MCF 10A (cell line): ENCODE results near the gene RAB19. TPM values are rescaled to one million over a fixed set of nuclear protein-coding genes. Genes with fewer than 3 reads are reported as not detected.

Experiments
- BruUV-seq: library from RNA; stranded (reverse); fragments of 400-500 nt; replicated peaks from 2 replicates; lab custom pipeline; 2021; lab: Mats Ljungman, UMichigan
- CTCF ChIA-PET: fragments of 300-600 bp; sonication (Branson Sonifier 250); formaldehyde crosslinking; extraction: SDS; loops from one replicate; lab custom pipeline; 2021; ENCODE audit warnings: antibody characterized with exemption, inconsistent platforms; lab: Yijun Ruan, JAX
- POLR2A ChIA-PET: fragments of 300-600, 350-650 bp; sonication (Branson Sonifier 250); formaldehyde crosslinking; extraction: SDS; loops from one replicate; lab custom pipeline; 2020; ENCODE audit warnings: antibody characterized with exemption, inconsistent platforms; lab: Yijun Ruan, JAX
- DNase-seq: peaks from one replicate; pipeline ENCODE4 v3.0.0-alpha.2; 2018; ENCODE audit not compliant: unreplicated experiment
- H3K27ac Mint-ChIP-seq: one replicate; pipeline ENCODE4 v1.8.0; 2022; ENCODE audit warnings: mild to moderate bottlenecking, low read depth, mixed read lengths; ENCODE audit not compliant: unreplicated experiment
- H3K27me3 Mint-ChIP-seq: one replicate; pipeline ENCODE4 v1.8.0; 2022; ENCODE audit warnings: mixed read lengths; ENCODE audit not compliant: insufficient read depth, unreplicated experiment
- H3K36me3 Mint-ChIP-seq: one replicate; pipeline ENCODE4 v1.8.0; 2022; ENCODE audit warnings: mild to moderate bottlenecking, moderate library complexity, mixed read lengths; ENCODE audit not compliant: insufficient read depth, unreplicated experiment
- H3K4me1 Mint-ChIP-seq: one replicate; pipeline ENCODE4 v1.8.0; 2022; ENCODE audit warnings: mixed read lengths; ENCODE audit not compliant: insufficient read depth, unreplicated experiment
- H3K4me3 Mint-ChIP-seq: one replicate; pipeline ENCODE4 v1.8.0; 2022; ENCODE audit warnings: mild to moderate bottlenecking, moderate library complexity, mixed read lengths; ENCODE audit not compliant: unreplicated experiment
- H3K9me3 Mint-ChIP-seq: one replicate; pipeline ENCODE4 v1.8.0; 2022; ENCODE audit warnings: mixed read lengths; ENCODE audit not compliant: unreplicated experiment
- intact Hi-C: fragments of 100-400 bp; cut with micrococcal nuclease; formaldehyde crosslinking; loops from 2 replicates; pipeline ENCODE4 v1.14.1; 2022
- total RNA-seq: library from RNA; stranded (reverse); gene quantifications from 2 replicates; pipeline ENCODE4 v1.2.3, GENCODE V29; 2022
- TF ChIP-seq, protein P1 (sequence below): fragments of 200-600 bp; IDR thresholded peaks from one replicate; pipeline ENCODE4 v1.8.0; 2022; ENCODE audit warnings: antibody characterized with exemption, mild to moderate bottlenecking; ENCODE audit not compliant: unreplicated experiment

Gene RAB19
- total RNA-seq, 1 experiment from 2014 or later, result not detected

DNA sequence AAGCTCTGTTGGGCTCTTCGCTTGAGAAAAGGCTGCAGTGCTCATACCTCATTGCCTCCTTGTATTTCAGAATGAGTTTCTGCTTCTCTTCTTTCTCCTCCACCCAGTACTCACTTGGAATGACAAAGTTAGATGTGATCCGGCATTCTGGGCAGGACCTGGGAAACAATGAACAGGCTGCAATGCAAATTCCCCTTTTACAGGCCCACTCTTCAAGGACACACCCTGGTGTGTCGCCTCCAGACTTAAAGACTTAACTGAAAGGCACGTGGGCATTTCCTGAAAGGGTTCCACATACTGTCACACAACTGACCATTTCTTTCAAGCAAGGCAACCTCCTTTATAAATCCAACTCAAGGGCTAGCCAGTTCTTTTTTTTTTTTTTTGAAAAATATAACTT lies 51.9 kb downstream of the RAB19 start:
- Mint-ChIP-seq H3K4me1 (no peaks in the 10 kb centered on the region), H3K27me3 (no peaks in the 10 kb centered on the region), H3K36me3 (peaks cover 73% of the 10 kb centered on the region), H3K27ac (no peak overlapping the region), H3K4me3 (no peak overlapping the region), H3K9me3 (no peaks in the 10 kb centered on the region)
- TF ChIP-seq, protein P1, sequence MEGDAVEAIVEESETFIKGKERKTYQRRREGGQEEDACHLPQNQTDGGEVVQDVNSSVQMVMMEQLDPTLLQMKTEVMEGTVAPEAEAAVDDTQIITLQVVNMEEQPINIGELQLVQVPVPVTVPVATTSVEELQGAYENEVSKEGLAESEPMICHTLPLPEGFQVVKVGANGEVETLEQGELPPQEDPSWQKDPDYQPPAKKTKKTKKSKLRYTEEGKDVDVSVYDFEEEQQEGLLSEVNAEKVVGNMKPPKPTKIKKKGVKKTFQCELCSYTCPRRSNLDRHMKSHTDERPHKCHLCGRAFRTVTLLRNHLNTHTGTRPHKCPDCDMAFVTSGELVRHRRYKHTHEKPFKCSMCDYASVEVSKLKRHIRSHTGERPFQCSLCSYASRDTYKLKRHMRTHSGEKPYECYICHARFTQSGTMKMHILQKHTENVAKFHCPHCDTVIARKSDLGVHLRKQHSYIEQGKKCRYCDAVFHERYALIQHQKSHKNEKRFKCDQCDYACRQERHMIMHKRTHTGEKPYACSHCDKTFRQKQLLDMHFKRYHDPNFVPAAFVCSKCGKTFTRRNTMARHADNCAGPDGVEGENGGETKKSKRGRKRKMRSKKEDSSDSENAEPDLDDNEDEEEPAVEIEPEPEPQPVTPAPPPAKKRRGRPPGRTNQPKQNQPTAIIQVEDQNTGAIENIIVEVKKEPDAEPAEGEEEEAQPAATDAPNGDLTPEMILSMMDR, result no peak
- intact Hi-C loops, result no loop called here
- no peak for DNase-seq
- ChIA-PET CTCF (interaction anchor here (1.1 kb wide), 1 partner anchor 22 kb away, joined by 3 read pairs; no protein-coding TSS in a partner anchor), POLR2A (interaction anchor here (1.1 kb wide), 1 partner anchor 58 kb away, joined by 4 read pairs; no protein-coding TSS in a partner anchor)
- BruUV-seq, result no TSS peak

DNA sequence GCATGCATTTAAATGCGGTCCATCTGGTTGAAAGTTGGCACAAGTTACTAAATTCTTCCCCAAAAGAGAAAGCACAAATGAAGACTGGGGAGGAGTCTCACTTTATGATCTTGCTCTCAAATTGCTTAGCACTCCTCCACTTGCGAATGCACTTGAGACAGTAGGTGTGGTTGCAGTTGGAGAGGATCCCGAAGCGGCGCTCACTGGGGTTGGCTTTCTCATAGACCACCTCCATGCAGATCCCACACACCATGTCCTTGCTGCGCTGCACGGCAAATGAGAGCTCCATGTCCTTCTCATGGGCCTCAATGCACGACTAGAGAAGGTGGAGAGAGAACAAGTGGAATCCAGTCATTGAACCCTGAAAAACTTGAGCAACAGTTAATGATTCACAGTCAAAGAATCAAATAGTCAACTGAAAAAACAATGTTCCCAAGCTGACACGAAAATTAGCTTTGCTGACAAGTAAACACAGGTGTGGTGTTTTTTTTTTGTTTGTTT lies 52.7 kb downstream of the RAB19 start:
- no peaks in the 10 kb centered on the region for H3K27me3 Mint-ChIP-seq
- DNase-seq, result no peak
- BruUV-seq, result no TSS peak
- intact Hi-C loops, result no loop called here
- H3K36me3 Mint-ChIP-seq, result peaks cover 82% of the 10 kb centered on the region
- H3K9me3 Mint-ChIP-seq, result no peaks in the 10 kb centered on the region
- no peak overlapping the region for H3K27ac Mint-ChIP-seq
- ChIA-PET POLR2A (interaction anchor here (1.1 kb wide), 1 partner anchor 59 kb away, joined by 4 read pairs; no protein-coding TSS in a partner anchor), CTCF (interaction anchor here (0.6 kb wide), 3 partner anchors 12 to 627 kb away, joined by 3 to 5 read pairs (median 3); no protein-coding TSS in a partner anchor)
- TF ChIP-seq, protein P1, result no peak
- H3K4me3 Mint-ChIP-seq, result no peak overlapping the region
- H3K4me1 Mint-ChIP-seq, result no peaks in the 10 kb centered on the region

DNA sequence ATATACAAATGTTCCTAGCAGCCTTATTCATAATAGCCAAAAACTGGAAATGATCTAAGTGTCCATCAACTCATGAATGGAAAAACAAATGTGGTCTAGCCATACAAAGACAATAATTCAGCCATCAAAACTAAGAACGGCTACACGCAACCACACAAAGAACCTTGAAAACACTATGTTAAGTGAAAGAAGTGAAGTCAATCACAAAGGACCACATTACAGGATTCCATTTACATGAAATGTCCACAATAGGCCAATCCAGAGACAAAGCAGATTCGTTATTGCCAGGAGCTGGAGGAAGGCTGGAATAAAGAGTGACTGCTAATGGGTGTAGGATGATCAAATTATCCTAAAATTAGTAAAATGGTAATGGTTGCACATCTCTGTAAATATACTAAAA lies 54.3 kb downstream of the RAB19 start:
- Mint-ChIP-seq H3K27ac (no peak overlapping the region), H3K9me3 (no peaks in the 10 kb centered on the region)

DNA sequence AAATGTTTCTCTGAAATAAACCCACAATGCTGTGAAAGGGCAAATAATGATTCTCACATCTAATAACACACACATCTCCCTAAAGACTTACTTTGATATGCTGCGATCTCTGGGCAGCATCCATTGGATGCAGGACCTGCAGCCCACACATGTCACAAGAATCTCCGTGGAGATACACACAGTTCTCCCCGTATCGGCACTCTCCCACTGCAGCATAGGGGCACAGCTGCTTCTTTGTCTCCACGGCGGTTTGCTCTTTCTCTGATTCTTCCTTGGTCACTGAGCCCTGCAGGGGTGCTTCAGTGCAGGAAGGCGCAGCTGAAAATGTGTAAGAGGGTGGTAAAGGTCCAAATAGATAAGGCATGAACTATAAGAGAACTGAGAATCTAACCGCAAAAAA lies 55.1 kb downstream of the RAB19 start:
- Mint-ChIP-seq H3K27me3 (no peaks in the 10 kb centered on the region), H3K9me3 (no peaks in the 10 kb centered on the region), H3K4me1 (no peaks in the 10 kb centered on the region), H3K4me3 (no peak overlapping the region), H3K36me3 (peaks cover 86% of the 10 kb centered on the region), H3K27ac (no peak overlapping the region)
- ChIA-PET POLR2A (interaction anchor here (0.8 kb wide), 1 partner anchor 10 kb away, joined by 3 read pairs; no protein-coding TSS in a partner anchor), CTCF (interaction anchor here (0.6 to 0.8 kb wide), 2 partner anchors 16 to 135 kb away, joined by 3 to 4 read pairs; no protein-coding TSS in a partner anchor)
- no peak for DNase-seq
- intact Hi-C loops, result no loop called here
- BruUV-seq, result TSS peak; percentile 13
- TF ChIP-seq, protein P1, result no peak

More for the DNA sequence above, 54.3 kb downstream of the RAB19 start:
- ChIA-PET CTCF (interaction anchor here (0.8 kb wide), 1 partner anchor 15 kb away, joined by 4 read pairs; no protein-coding TSS in a partner anchor), POLR2A (interaction anchor here (0.8 kb wide), 1 partner anchor 9 kb away, joined by 3 read pairs; no protein-coding TSS in a partner anchor)
- DNase-seq, result no peak
- intact Hi-C loops, result no loop called here
- no TSS peak for BruUV-seq
- Mint-ChIP-seq H3K4me3 (no peak overlapping the region), H3K4me1 (no peaks in the 10 kb centered on the region), H3K36me3 (peaks cover 86% of the 10 kb centered on the region), H3K27me3 (no peaks in the 10 kb centered on the region)
- TF ChIP-seq, protein P1, result no peak
